H1 (cell line): Measurements from ENCODE around the gene ITGB4. TPM values are rescaled to one million over a fixed set of nuclear protein-coding genes. Genes with fewer than 3 reads are reported as not detected.

Source experiments
- CTBP2 ChIP-seq: IDR thresholded peaks from 2 replicates; pipeline ENCODE4 v1.7.0; 2011; ENCODE audit warnings: borderline replicate concordance, mild to moderate bottlenecking, moderate library complexity, mixed read lengths, low read length; ENCODE audit not compliant: insufficient read depth, insufficient read length
- EGR1 ChIP-seq: IDR thresholded peaks from 2 replicates; pipeline ENCODE4 v1.6.1; 2011; ENCODE audit warnings: low read depth, low read length, borderline replicate concordance
- NANOG ChIP-seq: IDR thresholded peaks from 2 replicates; pipeline ENCODE4 v1.6.1; 2011; ENCODE audit warnings: low read length, low read depth, mild to moderate bottlenecking, inconsistent platforms; ENCODE audit not compliant: insufficient read depth, poor library complexity, severe bottlenecking
- SAP30 ChIP-seq: fragments of 300-600 bp; sonication (generic); IDR thresholded peaks from 2 replicates; pipeline ENCODE4 v1.7.1; 2012; ENCODE audit warnings: low read length, moderate library complexity, mild to moderate bottlenecking, inconsistent platforms; ENCODE audit not compliant: insufficient read depth, insufficient replicate concordance
- SRF ChIP-seq: IDR thresholded peaks from 2 replicates; pipeline ENCODE4 v1.6.1; 2011; ENCODE audit warnings: mild to moderate bottlenecking, low read depth, low read length, moderate library complexity
- TCF12 ChIP-seq: IDR thresholded peaks from 2 replicates; pipeline ENCODE4 v1.6.1; 2011; ENCODE audit warnings: low read depth, mild to moderate bottlenecking, low read length
- polyA plus RNA-seq, 7 experiments: library from polyadenylated mRNA; depleted of rRNA in 3 of 7; stranded (reverse) in 5 of 7; unstranded in 2 of 7; fragments of >200 nt in 5 of 7; fragments of 200-250 nt in 2 of 7; gene quantifications; 1 replicate in 5 of 7; 2 replicates in 1 of 7; 4 replicates in 1 of 7; pipeline versions ENCODE4 v1.2.1 to v1.2.3, GENCODE V29; 2011 to 2013; ENCODE audit warnings: missing spikeins in 2 of 7, mixed read lengths in 2 of 7
- total RNA-seq: library from RNA; stranded (reverse); fragmentation: NEBNext Ultra II Directional; extraction: Animal tissue kit (Norgen Biotek cat#: 25700); gene quantifications from 2 replicates; pipeline ENCODE4 v1.2.1, GENCODE V29; 2021

ITGB4 gene
- total and polyA plus RNA-seq, 2 of the 8 experiments (the other 6 are each of a cell fraction or from before 2014, with no cell fraction given): 5.2 to 5.6 TPM

DNA sequence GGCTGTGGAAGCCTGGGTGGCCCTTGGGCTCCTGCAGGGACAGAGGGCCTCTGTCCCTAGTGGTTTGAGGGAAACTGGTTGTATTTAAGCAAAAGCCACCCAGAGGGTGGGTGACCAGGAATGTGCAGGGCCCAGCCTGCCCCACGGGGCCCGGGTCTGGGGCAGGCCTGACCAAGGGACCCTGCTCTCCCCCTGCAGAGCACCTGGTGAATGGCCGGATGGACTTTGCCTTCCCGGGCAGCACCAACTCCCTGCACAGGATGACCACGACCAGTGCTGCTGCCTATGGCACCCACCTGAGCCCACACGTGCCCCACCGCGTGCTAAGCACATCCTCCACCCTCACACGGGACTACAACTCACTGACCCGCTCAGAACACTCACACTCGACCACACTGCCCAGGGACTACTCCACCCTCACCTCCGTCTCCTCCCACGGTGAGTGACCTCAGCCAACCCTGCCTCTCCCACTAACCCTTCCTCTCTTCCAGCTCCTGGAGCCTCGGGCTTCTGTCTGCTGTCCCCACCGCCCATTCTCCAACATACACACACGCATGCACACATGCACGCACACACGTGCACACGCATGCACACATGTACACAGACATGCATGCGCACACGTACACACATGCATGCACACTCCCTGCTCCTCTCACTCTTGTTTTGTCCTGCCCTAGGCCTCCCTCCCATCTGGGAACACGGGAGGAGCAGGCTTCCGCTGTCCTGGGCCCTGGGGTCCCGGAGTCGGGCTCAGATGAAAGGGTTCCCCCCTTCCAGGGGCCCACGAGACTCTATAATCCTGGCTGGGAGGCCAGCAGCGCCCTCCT is 33.3 kb downstream of the ITGB4 start (continued):
- no peak for TF ChIP-seq SRF
- TF ChIP-seq EGR1: no peak
- no peak for TF ChIP-seq NANOG
- no peak for TF ChIP-seq CTBP2
- no peak for TF ChIP-seq TCF12
- no peak for TF ChIP-seq SAP30
